Endothelial cell of umbilical vein (primary cell): ENCODE data around the gene TFCP2. TPM values are rescaled to one million over a fixed set of nuclear protein-coding genes. Genes with fewer than 3 reads are reported as not detected.

Experiments
- BruUV-seq: library from RNA; stranded (reverse); fragments of 400-500 nt; replicated peaks from 2 replicates; lab custom pipeline; 2021; lab: Mats Ljungman, UMichigan
- CTCF ChIA-PET: fragments of 300-600, 350-600 bp; sonication (Branson Sonifier 250); formaldehyde crosslinking; loops from one replicate; lab custom pipeline; 2021; ENCODE audit warnings: antibody characterized with exemption, inconsistent platforms; lab: Charles Lee
- POLR2A ChIA-PET: fragments of 300-600, 350-600 bp; sonication (Branson Sonifier 250); formaldehyde crosslinking; loops from one replicate; lab custom pipeline; 2021; ENCODE audit warnings: antibody characterized with exemption, inconsistent platforms; lab: Charles Lee
- DNase-seq: peaks from one replicate; pipeline ENCODE4 v3.0.0-alpha.2; 2011; ENCODE audit warnings: low read depth, low spot score
- FAIRE-seq: peaks from 2 replicates; lab custom pipeline; 2011; peaks lifted over from hg19 to GRCh38; lab: Jason Lieb, UNC
- H2AFZ ChIP-seq: 2 replicates; pipeline ENCODE4 v1.6.0; 2012; ENCODE audit warnings: low read depth, low read length, control low read depth, inconsistent platforms
- H3K27ac ChIP-seq: 2 replicates; pipeline ENCODE4 v1.5.1; 2011; ENCODE audit warnings: low read depth, mild to moderate bottlenecking, control low read depth, low read length, moderate library complexity; ENCODE audit not compliant: insufficient read depth
- H3K27me3 ChIP-seq, 2 experiments: 2 replicates each; pipeline versions ENCODE4 v1.6.0 to v1.6.1; 2011; ENCODE audit warnings: low read length in 2 of 2, mixed read lengths in 1 of 2; ENCODE audit not compliant: control insufficient read depth in 2 of 2, insufficient read depth in 2 of 2
- H3K36me3 ChIP-seq, 2 experiments: 2 replicates in 1 of 2; 3 replicates in 1 of 2; pipeline ENCODE4 v1.5.1; 2011; ENCODE audit warnings: low read length in 2 of 2, mild to moderate bottlenecking in 1 of 2, moderate library complexity in 1 of 2; ENCODE audit not compliant: control insufficient read depth in 2 of 2, insufficient read depth in 2 of 2; ENCODE audit errors: extremely low read depth in 1 of 2
- H3K4me1 ChIP-seq: 3 replicates; pipeline ENCODE4 v1.5.1; 2011; ENCODE audit warnings: mild to moderate bottlenecking, low read length; ENCODE audit not compliant: control insufficient read depth, insufficient read depth; ENCODE audit errors: extremely low read depth
- H3K4me2 ChIP-seq: 2 replicates; pipeline ENCODE4 v1.6.1; 2011; ENCODE audit warnings: low read length, control low read depth, mixed read lengths; ENCODE audit not compliant: insufficient read depth
- H3K4me3 ChIP-seq, 3 experiments: fragments of 200-600 bp in 1 of 3; sonication (generic), shearing (Covaris generic) in 1 of 3; replicated peaks in 1 of 3; 2 replicates each; pipeline ENCODE4 v1.5.1; 2011 to 2016; ENCODE audit warnings: control low read depth in 3 of 3, low read length in 3 of 3, mild to moderate bottlenecking in 2 of 3, inconsistent platforms in 1 of 3, low read depth in 1 of 3, moderate library complexity in 1 of 3; ENCODE audit not compliant: insufficient read depth in 1 of 3
- H3K79me2 ChIP-seq: 2 replicates; pipeline ENCODE4 v1.6.0; 2012; ENCODE audit warnings: low read length, inconsistent platforms; ENCODE audit not compliant: control insufficient read depth, insufficient read depth
- H3K9ac ChIP-seq: replicated peaks from 2 replicates; pipeline ENCODE3; 2011; ENCODE audit warnings: low read length, control low read depth; ENCODE audit not compliant: insufficient read depth; ENCODE audit errors: extremely low read depth
- H3K9me1 ChIP-seq: replicated peaks from 3 replicates; pipeline ENCODE4 v1.6.0; 2011; ENCODE audit warnings: mild to moderate bottlenecking, low read length; ENCODE audit not compliant: control insufficient read depth, insufficient read depth; ENCODE audit errors: extremely low read depth
- H3K9me3 ChIP-seq: replicated peaks from 2 replicates; pipeline ENCODE4 v1.5.1; 2012; ENCODE audit warnings: low read length, inconsistent platforms; ENCODE audit not compliant: control insufficient read depth, insufficient read depth
- H4K20me1 ChIP-seq: replicated peaks from 2 replicates; pipeline ENCODE3; 2011; ENCODE audit warnings: mild to moderate bottlenecking, low read length; ENCODE audit not compliant: control insufficient read depth, insufficient read depth; ENCODE audit errors: extremely low read depth
- CTCF ChIP-seq, 2 donors: IDR thresholded peaks; 1 replicate in 1 of 2; 2 replicates in 1 of 2; pipeline ENCODE4 v1.5.1; 2011; ENCODE audit warnings: low read length in 2 of 2, mild to moderate bottlenecking in 2 of 2, moderate library complexity in 2 of 2, control low read depth in 1 of 2, inconsistent platforms in 1 of 2, low read depth in 1 of 2; ENCODE audit not compliant: insufficient read depth in 1 of 2; ENCODE audit errors: extremely low read depth in 1 of 2
- EZH2 ChIP-seq: IDR thresholded peaks from 2 replicates; pipeline ENCODE4 v1.6.1; 2012; ENCODE audit warnings: borderline replicate concordance, low read depth, mild to moderate bottlenecking, moderate library complexity, low read length, inconsistent platforms; ENCODE audit not compliant: severe bottlenecking
- FOS ChIP-seq: IDR thresholded peaks from 2 replicates; pipeline ENCODE4 v1.6.1; 2011; ENCODE audit warnings: mild to moderate bottlenecking, low read length, moderate library complexity, borderline replicate concordance; ENCODE audit not compliant: insufficient read depth
- GATA2 ChIP-seq: IDR thresholded peaks from 2 replicates; pipeline ENCODE4 v1.7.0; 2011; ENCODE audit warnings: low read depth, mild to moderate bottlenecking, moderate library complexity, mixed read lengths, low read length; ENCODE audit not compliant: insufficient read length, insufficient read depth
- JUN ChIP-seq: IDR thresholded peaks from 2 replicates; pipeline ENCODE4 v1.6.1; 2011; ENCODE audit warnings: borderline replicate concordance, low read depth; ENCODE audit not compliant: insufficient read length, insufficient read depth
- MAX ChIP-seq: IDR thresholded peaks from 2 replicates; pipeline ENCODE4 v1.6.1; 2011; ENCODE audit not compliant: insufficient read depth, insufficient read length
- MYC ChIP-seq: IDR thresholded peaks from one replicate; pipeline ENCODE4 v1.6.1; 2011; ENCODE audit warnings: mild to moderate bottlenecking, low read depth, low read length
- POLR2A ChIP-seq: IDR thresholded peaks from 2 replicates; pipeline ENCODE4 v1.6.1; 2012; ENCODE audit warnings: low read depth, mild to moderate bottlenecking, control low read depth, low read length
- POLR2AphosphoS5 ChIP-seq: IDR thresholded peaks from 2 replicates; pipeline ENCODE4 v1.6.1; 2012; ENCODE audit warnings: low read depth, mild to moderate bottlenecking, control low read depth, low read length, moderate library complexity; ENCODE audit not compliant: insufficient read depth
- dilution Hi-C: fragments of 300-500 bp; cut with MboI; formaldehyde crosslinking; loops from one replicate; pipeline ENCODE4 v1.15.0; 2019; ENCODE audit warnings: low sequenced_read_pairs; ENCODE audit not compliant: extremely low pct_ligation_motif_present
- intact Hi-C: fragments of 100-400 bp; cut with micrococcal nuclease; formaldehyde crosslinking; loops from one replicate; pipeline ENCODE4 v1.10.0; 2022
- polyA plus RNA-seq, 4 experiments: library from polyadenylated mRNA; depleted of rRNA in 3 of 4; stranded (reverse) in 3 of 4; unstranded in 1 of 4; fragments of >200 nt; gene quantifications; 2 replicates each; pipeline versions ENCODE4 v1.2.1 to v1.2.3, GENCODE V29; 2011 to 2012; ENCODE audit warnings: missing spikeins in 1 of 4
- total RNA-seq: library from RNA; stranded (reverse); gene quantifications from 2 replicates; pipeline ENCODE4 v1.2.3, GENCODE V29; 2021

Gene TFCP2
- total and polyA plus RNA-seq, 2 donors (not counting 3 experiments of a cell fraction or from before 2014, with no cell fraction given) = 10.2 to 28.6 TPM

GRCh38 chr12:51139292-51139844, 33.6 kb downstream of the TFCP2 start:
- FAIRE-seq (no peak), DNase-seq (no peak)
- H3K27me3 ChIP-seq = no peaks in the 10 kb centered on the region
- H3K4me1 ChIP-seq = no peaks in the 10 kb centered on the region
- H3K36me3 ChIP-seq = no peaks in the 10 kb centered on the region
- no peaks in the 10 kb centered on the region for H3K9me3 ChIP-seq
- intact Hi-C loops (no loop called here), dilution Hi-C loops (no loop called here)
- BruUV-seq = no TSS peak
- H3K27ac ChIP-seq = no peak overlapping the region
- TF ChIP-seq CTCF (IDR thresholded peaks at IDR 0.05; ENCODE audit: extremely low read depth in 1 of 2, insufficient read depth in 1 of 2, low read depth in 1 of 2, low read length in 2 of 2) = no peak
- TF ChIP-seq EZH2 = no peak
- TF ChIP-seq POLR2A = no peak
- no peak for TF ChIP-seq MAX
- no peak for TF ChIP-seq GATA2
- no peak for TF ChIP-seq MYC
- no peak for TF ChIP-seq JUN
- TF ChIP-seq POLR2AphosphoS5 = no peak
- TF ChIP-seq FOS = no peak
- no peak overlapping the region for H3K4me3 ChIP-seq
- no peaks in the 10 kb centered on the region for H3K9me1 ChIP-seq
- no peaks in the 10 kb centered on the region for H4K20me1 ChIP-seq
- no peak overlapping the region for H2AFZ ChIP-seq
- H3K4me2 ChIP-seq = no peak overlapping the region
- H3K79me2 ChIP-seq = peaks cover 6% of the 10 kb centered on the region
- ChIA-PET CTCF (interaction anchor here (1.0 to 1.3 kb wide), 2 partner anchors 32 to 122 kb away, joined by 3 read pairs; no protein-coding TSS in a partner anchor), POLR2A (no interaction called here)
- H3K9ac ChIP-seq = no peak overlapping the region
